HG03103 (cell line): Measurements from ENCODE around the gene PSMA2.

Source experiments
- ATAC-seq: cut with Tn5 transposase; IDR thresholded peaks from one replicate; pipeline ENCODE4 v1.9.1; 2021; ENCODE audit warnings: low read depth; ENCODE audit not compliant: unreplicated experiment

Gene PSMA2

DNA sequence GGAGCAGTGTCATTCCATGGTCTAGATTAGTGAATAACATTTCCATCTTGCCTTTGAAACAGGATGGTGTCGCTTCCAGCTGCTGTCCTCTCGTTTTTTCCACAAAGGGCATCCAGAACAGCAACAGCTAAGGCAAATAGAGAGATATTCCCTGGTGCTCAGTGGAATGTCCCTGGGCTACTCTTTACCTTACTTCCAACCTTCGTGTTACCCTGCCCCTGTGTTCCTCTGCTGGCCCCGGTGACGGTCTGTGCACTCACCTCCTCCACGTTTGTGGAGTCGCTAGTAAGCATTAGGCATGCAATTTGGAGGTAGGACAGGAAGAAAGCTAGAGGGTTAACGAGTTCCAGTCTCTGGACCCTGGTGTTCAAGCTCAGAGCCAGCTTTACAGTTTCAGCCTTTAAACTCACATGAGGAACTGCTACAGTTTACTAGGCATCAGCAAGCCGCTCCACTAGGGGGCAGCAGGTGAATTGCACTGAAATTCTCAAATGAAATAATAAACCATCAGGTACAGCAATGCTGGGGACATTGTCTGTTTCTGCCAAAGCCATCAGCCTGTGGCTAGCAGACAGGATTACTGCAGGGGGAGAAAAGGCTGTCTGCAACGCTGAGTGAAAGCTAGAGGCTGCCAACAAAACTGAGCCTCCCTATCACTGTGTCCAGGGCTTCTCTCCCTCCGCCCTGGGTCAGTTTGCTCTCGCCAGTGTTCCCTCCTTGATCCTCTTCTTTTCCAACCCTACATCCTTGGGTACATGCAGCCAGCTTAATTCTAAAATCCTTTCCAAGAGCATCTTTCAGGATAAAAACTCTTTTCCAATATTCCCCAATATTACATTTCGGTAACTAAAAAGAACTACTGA is 9.2 kb upstream of the PSMA2 start:
- peak; percentile 48 for ATAC-seq

DNA sequence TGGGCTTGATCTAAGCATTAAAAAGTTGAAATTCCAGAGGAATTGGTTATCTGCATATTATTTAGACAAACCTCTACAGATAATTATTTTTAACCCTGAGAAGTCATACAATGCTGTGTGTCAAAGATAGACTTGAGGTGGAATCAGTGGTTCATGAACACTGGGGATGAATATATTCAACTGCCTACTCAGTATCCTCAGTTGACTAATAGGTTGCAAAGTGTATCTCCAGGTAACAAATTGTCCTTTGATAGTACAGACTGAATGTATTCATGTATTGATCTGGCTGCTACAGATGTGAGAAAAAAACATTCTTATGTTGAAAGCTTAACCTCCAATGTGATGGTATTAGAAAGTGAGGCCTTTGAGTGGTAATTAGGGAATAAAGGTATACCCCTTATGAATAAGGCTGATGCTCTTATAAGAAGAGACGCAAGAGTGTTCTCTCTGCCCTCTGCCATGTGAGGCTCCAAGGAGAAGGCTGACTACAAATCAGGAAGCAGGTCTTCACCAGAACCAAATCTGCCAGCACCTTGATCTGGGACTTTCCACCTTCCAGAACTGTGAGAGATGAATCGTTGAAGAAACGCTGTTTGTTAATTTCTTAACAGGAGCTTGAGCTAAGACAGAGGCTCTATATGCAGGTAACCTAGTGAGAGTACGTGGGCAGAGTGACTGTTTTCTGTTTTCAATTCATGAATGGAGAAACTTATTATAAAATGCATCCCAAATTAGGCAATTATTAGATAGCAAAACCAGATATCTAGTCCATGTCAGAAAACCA is 7.7 kb upstream of the PSMA2 start:
- ATAC-seq: no peak

DNA sequence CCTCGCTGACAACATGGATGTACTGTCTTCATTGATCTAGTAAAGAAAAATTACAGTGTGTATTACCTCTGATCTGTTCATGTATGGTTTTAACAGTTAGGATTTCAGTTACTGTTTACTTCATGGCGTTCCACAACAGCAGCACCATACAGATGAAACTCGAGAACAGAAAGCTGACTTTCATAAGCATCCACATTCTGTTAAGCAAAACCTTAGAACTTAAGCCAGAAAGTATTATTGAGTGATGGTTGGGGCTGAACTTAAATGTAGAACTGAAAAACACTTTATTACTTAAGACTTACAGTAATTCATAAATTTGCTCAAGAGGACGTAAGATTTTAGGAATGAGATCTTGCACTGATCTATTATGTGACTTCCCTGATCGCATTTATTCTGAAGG is 3.9 kb upstream of the PSMA2 start:
- no peak for ATAC-seq

DNA sequence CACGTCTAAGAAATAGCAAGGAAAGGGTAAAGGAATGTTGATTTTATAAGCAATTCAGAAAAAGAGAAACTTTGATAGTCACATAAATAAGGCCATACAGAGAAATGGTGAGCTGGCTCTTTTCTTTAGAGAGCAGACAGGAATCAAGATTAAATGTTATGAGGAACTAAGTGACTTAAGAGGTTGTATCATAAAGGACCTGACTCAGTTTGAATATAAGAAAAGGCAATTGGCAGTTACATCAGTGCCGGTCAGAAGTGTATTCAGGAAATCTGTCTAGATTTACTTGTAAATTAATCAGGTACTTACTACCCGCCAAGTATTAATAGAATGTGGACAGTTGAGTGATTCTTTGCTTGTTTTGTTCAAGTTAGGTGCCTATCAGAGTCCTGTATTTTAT is 2.3 kb upstream of the PSMA2 start:
- no peak for ATAC-seq

DNA sequence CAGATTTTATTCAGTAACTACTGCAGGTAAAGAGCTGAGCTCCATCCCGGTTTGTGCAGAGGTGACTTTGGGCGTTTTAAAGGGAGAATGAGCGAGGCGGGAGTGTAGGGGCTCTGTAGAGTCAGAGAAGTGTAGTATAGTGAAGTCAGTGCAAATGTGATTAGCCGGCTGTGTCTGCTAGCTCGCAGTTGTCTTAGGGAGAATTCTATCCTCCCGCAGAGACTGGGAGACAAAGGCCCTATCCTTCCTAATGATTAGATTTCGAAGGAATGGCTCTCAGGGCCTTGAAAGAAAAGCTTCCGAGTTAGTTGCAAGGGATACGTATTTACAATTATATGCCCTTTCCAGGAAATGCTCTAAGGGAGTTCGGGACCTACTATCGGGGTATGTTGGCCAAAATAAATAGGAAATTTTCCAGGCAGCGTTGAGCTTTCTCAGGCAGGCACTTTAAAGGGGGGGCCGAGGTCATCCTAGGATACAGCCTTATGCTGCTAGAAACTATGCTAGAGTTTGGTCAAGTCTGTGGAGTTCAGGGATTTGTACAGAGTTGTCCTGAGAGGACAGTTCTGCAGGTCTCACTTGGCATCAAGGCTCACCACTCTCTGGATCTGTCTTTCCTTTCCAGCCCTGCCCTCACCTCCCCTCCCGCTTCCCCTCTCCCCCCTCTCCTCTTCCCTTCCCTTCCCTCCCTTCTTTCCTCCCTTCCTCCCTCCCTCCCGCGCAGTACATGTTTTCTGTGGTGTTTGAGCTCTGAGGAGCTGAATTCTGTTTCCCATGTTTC is 1.0 kb upstream of the PSMA2 start:
- ATAC-seq: no peak

DNA sequence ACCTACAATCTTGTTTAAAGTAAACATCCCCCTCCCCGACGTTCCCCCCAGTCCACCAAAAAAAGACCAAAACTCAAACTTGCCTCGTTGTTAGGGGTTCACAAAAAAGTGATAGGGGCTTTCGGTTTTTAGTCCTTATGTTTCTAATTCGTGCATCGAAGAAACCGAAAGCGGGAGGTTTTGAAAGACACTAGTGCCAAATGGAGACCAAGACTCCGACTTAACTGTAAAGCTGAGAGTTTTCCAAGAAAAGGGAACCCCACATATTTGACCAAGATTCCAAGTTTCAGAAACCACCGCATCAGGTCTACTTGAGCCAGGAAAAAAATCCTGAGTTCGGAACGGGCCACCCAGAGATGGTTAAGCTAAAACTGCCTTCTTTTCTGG is 534 bp downstream of the PSMA2 start:
- no peak for ATAC-seq

DNA sequence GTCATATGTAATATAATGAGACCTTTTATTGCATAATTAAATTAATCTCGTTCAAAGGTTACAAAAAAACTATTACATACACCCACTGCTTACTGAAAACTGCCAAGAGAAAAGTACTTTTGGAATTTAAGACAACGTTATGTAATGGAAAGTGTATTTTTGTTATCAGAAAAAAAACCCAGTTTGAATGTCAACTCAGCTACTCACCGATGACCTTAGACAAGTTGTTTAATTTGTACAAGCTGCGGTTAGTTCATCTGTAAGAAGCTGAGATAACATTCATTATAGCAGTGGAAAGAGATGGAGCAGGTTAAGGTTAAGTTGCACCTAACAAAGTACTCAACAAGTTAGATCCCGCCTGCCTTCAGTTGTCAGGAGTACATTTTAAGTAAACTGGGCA is 1.1 kb downstream of the PSMA2 start:
- ATAC-seq: no peak

DNA sequence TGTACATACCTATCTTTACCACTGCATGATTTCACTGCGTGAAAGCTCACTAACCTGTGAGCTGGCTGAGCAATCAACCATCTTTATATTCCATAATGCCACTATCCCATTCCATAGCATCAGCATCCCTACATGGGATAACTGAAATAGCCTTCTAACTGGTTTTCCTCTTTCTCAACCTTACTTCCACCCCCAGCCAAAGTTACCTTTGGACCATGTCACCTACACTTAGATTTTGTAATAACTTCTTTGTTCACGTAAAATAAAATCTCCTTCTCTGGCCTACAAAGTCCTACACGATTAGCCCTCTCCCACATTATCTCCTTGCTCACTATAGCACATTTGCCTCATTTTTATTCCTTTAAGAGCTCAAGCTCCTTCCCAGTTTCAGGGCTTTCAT is 2.5 kb downstream of the PSMA2 start:
- no peak for ATAC-seq

DNA sequence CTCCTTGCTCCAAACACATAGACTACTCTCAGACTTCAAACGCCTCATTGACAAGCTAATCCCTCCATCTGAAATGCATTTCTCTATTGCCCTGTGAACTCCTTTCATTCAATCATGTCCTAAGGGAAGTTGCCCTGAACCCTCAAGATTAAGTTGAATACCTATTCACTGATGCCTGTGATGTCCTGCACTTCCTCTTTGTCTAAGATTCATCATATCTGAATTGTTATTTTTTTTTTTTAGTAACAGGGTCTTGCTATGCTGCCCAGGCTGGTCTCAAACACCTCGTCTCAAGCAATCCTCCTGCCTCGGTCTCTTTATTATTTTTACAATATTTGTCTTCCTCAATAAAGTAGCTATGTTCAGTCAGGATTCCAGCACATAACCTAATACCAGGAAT is 3.2 kb downstream of the PSMA2 start:
- ATAC-seq: no peak

DNA sequence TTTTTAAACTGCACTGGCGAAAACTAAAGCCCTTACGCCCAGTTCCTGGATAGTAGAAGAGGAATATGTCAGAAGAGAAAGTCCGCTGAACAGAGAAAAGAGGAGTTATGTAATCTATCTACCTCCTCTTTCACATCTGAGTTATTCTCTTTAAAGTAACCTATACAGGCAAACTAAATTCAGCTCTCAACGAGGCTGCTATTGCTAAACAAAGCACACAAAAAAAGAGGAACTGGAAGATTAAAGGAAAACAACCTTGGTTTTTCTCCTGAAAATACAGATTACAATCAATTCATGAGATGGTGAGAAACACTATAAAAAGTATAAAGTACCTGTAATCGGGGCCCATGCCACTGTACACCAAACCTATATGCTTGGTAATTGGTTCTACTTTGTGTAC is 5.8 kb downstream of the PSMA2 start:
- no peak for ATAC-seq

DNA sequence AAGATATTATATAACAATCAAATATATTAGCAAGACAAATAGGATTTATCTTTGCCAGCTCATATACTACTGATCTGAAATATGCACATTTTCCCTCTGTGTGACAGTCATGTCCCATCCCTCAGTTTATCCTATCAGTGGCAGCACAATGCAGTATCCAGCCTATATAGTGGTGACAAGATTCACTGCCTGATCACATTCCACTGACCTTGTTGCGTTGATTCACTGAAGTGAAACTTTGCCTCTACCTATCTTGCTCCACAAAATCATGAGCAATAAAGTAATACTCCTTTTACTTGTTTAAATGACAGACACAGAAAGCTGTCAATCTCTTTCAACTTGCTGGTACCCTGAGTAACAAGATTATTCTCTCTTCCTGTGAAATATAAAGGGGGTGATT is 6.3 kb downstream of the PSMA2 start:
- no peak for ATAC-seq

DNA sequence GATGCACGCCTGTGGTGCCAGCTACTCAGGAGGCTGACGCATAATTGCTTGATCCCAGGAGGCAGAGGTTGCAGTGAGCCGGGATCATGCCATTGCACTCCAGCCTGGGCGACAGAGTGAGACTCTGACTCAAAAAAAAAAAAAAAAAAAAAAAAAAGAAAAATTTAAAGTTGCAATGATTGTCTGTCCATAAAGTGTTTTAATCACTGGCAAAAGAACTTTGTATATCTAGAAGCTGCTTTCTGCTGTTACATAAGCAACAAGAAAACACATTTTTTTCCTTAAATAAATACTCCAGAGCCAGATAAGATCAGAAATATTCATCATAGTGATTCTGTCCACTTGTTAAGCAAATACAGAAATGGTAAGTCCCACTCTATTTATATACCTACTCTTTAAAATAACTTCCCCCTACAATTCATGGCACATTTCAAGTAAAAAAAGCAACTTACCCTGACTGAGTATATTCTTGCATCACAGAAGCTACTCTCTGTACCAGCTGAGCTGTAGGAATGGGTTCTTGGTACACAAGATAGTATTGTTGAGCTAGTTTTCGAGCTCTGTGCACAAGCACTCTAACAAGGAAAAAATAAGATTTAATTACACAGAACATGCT is 7.6 kb downstream of the PSMA2 start:
- ATAC-seq: no peak

DNA sequence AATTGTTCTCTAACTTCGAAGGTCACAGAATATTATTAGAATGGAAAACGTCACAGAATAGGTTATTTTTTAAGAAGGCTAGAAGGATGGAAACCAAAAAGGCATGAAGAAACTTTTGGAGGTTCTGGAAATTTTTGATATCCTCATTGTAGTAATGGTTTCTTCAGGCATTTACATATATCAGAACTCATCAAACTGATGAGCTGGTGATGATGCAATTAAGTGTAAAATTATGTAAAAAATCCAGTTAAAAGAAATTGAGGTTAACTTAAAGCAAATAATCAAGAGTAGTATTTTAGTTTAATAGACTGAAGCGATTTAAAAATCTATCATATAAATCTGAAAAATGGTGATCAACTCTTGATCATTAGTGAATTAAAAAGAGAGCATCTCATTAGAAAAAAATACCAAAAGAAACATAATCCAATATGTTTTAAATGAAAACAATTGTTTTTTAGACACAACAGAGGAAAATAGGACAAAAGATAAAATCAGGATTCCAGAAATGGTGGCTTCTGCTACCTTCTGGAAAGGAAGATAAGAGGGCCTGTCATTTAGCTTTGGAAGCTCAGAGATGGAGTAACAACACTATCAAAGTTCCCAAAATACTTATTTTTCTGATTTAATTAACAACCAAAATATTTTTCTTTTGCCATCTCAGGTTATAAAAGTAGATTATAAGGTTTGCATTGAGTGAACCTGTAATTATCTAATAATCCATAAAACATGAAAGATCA is 9.8 kb downstream of the PSMA2 start:
- ATAC-seq: no peak

DNA sequence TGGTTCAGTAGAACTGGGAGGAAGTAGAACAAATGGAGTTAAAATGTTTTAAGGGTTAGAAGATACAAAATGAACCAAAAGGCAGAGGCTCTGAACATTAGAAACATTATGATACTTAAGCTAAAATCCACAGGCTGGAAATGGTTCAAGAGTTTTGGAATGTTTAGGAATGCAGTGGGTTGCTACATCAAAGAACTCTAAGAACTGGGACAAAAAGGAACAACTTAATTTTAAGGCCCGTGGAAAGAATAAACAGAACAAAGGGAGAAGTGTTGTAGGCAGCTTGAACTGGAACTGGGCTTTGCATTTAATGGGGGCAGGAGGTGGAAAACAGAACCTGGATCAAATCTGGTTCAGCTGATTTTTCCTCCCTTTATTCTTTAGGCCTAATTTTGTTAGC is 16.6 kb downstream of the PSMA2 start:
- no peak for ATAC-seq

DNA sequence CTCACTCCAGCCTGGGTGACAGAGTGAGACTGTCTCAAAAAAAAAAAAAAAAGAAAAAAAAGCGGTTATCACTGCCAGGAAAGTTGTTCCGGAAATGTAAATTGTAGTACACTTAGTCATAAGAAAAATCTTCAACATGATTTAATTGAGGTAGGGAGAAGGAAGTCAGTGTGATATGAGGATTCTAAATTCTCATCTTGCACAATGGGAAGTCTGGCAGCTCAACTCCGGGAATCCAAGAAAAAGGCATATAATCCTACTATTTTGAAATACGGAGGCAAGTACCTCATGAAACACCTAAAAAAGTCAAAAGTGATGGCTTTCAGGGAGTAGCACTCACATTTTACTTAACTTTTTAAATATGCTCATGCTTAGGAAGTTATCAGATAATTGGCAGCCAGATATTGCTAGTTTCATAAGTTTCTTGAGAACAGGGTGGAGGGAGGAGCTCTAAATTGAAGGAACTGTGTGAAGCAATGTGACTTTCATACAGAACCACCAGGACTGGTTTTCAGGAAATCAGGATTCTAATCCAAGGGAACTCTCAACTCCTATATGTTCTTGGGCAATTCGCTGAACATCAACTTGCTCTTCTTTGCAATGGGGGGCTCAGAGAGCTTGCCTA is 17.4 kb downstream of the PSMA2 start:
- no peak for ATAC-seq

DNA sequence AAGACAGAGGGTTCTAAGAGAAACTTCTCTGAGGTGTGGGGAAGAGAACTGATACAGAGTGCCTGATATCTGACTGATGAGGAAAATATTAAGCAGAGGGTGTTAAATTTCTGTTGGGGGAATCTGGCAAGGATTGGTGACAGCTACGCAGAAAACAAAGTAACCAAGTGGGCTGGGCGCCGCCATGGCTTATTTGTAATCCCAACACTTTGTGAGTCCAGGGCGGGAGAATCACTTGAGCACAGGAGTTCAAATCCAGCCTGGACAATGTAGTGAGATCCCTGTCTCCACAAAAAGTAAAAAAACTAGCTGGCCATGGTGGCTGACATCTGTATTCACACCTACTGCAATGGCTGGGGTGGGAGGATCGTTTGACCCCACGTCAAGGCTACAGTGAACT is 18.0 kb downstream of the PSMA2 start:
- no peak for ATAC-seq

DNA sequence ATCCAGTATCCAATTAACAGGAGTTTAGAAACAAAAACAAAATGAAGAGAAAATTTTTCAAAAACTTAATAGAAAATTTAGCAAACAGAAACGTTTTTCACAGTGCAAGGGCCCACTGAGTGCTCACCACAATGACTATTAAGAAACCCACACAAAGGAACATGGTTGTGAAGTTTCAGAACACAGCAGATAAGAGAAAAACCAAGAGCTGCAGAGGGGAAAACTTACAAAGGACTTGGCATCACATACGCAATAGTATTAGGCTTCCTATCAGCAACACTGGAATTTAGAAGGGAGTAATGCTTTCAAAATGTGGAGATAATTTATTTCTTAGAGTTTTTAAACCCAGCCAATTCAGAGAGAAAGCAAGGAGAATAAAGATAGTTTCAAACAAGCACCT is 18.4 kb downstream of the PSMA2 start:
- ATAC-seq: no peak

DNA sequence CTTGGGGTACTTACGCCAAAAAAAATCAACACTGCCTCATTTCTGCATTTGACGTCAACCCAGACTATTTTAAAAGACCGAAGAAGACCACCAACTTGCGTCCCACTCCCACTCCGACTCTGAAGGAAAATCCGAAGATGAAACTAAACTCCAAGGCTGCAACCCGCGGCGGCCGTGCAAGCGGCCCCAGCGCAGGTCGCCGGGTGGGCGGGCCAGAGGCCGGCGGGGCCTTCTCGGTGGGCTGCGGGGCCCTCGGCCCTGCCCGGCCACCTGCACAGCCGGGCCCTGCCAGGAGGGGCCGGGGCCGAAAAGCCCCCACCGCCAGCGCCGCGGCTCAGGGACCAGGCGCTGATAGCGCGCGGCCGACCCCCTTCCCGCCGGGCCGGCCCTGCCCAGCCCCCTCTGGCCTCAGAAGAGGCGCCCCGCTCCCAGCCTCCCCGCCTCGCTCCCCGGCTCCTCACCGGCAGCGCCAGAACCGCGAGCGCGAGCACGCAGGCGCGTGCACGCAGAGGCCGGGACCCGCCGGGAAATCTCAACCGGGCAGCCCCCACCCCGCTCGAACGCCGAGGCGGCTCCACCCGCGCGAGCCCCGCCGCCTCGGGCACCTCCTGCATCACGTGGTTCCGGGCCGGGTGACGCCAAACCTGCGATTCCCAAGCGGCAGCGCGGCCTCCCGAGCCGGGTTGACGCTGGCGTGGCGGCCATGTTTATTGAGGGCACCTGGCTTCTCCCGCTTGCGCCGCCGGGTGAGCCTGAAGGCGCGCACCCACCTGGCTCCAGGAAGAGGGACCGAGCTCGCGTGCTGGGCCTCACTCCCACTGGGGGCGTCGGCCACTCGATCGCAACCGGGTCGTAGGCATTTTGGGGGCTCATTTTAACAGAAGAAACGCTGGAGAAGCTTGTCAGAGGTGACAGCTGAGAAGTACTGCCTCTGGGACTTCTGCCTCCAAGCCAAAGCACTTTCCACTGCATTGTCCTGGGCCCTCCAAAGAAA is 20.2 kb downstream of the PSMA2 start, which contains the start of gene C7orf25:
TSS of gene C7orf25 (minus strand) at position 617 of the 994 bp plus-strand sequence. CDS start 1,170 bp downstream, outside the sequence.
- ATAC-seq: peak; percentile 84
